Progenitor cell of endocrine pancreas (in vitro differentiated cells): Measurements from ENCODE around the gene GAGE12G. TPM values are rescaled to one million over a fixed set of nuclear protein-coding genes. Genes with fewer than 3 reads are reported as not detected.
"Not testable (repeated sequence)": the region's sequence is repeated elsewhere in the genome, so short reads cannot be mapped to it uniquely, and the experiment has no call there.

ENCODE experiments used
- DNase-seq: peaks from one replicate; pipeline ENCODE4 v3.0.0; 2021; ENCODE audit warnings: low spot score; ENCODE audit not compliant: unreplicated experiment
- H3K27ac Mint-ChIP-seq: 2 replicates; pipeline ENCODE4 v1.8.0; 2021; ENCODE audit warnings: mild to moderate bottlenecking, moderate library complexity, mixed read lengths
- H3K27me3 Mint-ChIP-seq: 2 replicates; pipeline ENCODE4 v1.8.0; 2021; ENCODE audit warnings: mixed read lengths
- H3K36me3 Mint-ChIP-seq: 2 replicates; pipeline ENCODE4 v1.8.0; 2022; ENCODE audit warnings: mixed read lengths; ENCODE audit not compliant: insufficient read depth
- H3K4me1 Mint-ChIP-seq: 2 replicates; pipeline ENCODE4 v1.8.0; 2021; ENCODE audit warnings: low read depth, mixed read lengths
- H3K4me3 Mint-ChIP-seq: 2 replicates; pipeline ENCODE4 v1.8.0; 2021; ENCODE audit warnings: low read depth, mild to moderate bottlenecking, moderate library complexity, mixed read lengths
- H3K9me3 Mint-ChIP-seq: 2 replicates; pipeline ENCODE4 v1.8.0; 2021; ENCODE audit warnings: low read depth, mixed read lengths
- long read RNA-seq: library from polyadenylated mRNA; unstranded; transcript quantifications from one replicate; pipeline ENCODE4 v2.0.0, GENCODE V29; 2020
- total RNA-seq: library from RNA; stranded (reverse); gene quantifications from 2 replicates; pipeline ENCODE4 v1.2.1, GENCODE V29; 2021

The GAGE12G gene
- not detected in 2 replicates for total RNA-seq
- long read RNA-seq = 0 reads

GRCh38 chrX:49570100-49570499 lies at the start of gene GAGE12G:
GAGE12G (plus strand) TSS chrX:49570400; CDS start chrX:49571555, 1,155 bp downstream.
- H3K27ac Mint-ChIP-seq, H3K4me3 Mint-ChIP-seq, H3K36me3 Mint-ChIP-seq, DNase-seq, H3K27me3 Mint-ChIP-seq, H3K4me1 Mint-ChIP-seq, H3K9me3 Mint-ChIP-seq: not testable (repeated sequence)

GRCh38 chrX:49531877-49532276 lies 38.3 kb upstream of the GAGE12G start, which contains the start of gene GAGE12C:
GAGE12C (plus strand) TSS chrX:49532177; CDS start chrX:49533332, 1,155 bp downstream.
- not testable (repeated sequence) for H3K4me1 Mint-ChIP-seq, H3K27ac Mint-ChIP-seq, H3K36me3 Mint-ChIP-seq, H3K27me3 Mint-ChIP-seq, H3K9me3 Mint-ChIP-seq, H3K4me3 Mint-ChIP-seq, DNase-seq

GRCh38 chrX:49541433-49541832 lies 28.8 kb upstream of the GAGE12G start, which contains the start of gene GAGE12D:
GAGE12D (plus strand) TSS chrX:49541733; CDS start chrX:49542888, 1,155 bp downstream.
- H3K27me3 Mint-ChIP-seq, H3K9me3 Mint-ChIP-seq, H3K4me3 Mint-ChIP-seq, H3K4me1 Mint-ChIP-seq, H3K27ac Mint-ChIP-seq, DNase-seq, H3K36me3 Mint-ChIP-seq: not testable (repeated sequence)

- not testable (repeated sequence) for H3K36me3 Mint-ChIP-seq, DNase-seq, H3K4me1 Mint-ChIP-seq, H3K27me3 Mint-ChIP-seq, H3K27ac Mint-ChIP-seq, H3K4me3 Mint-ChIP-seq, H3K9me3 Mint-ChIP-seq
These were observed 19.2 kb upstream of the GAGE12G start, which contains the start of gene GAGE12E for GRCh38 chrX:49550989-49551388. GAGE12E (plus strand) TSS chrX:49551289; CDS start chrX:49552444, 1,155 bp downstream.

GRCh38 chrX:49560542-49560941 lies 9.7 kb upstream of the GAGE12G start, which contains the start of gene GAGE12F:
GAGE12F (plus strand) TSS chrX:49560842; CDS start chrX:49561997, 1,155 bp downstream.
- H3K27me3 Mint-ChIP-seq = not testable (repeated sequence)

GRCh38 chrX:49568728-49569127 lies 1.5 kb upstream of the GAGE12G start:
- H3K9me3 Mint-ChIP-seq, DNase-seq, H3K36me3 Mint-ChIP-seq, H3K27ac Mint-ChIP-seq, H3K4me3 Mint-ChIP-seq, H3K4me1 Mint-ChIP-seq, H3K27me3 Mint-ChIP-seq: not testable (repeated sequence)

More at GRCh38 chrX:49560542-49560941, 9.7 kb upstream of the GAGE12G start, which contains the start of gene GAGE12F:
- not testable (repeated sequence) for H3K27ac Mint-ChIP-seq, H3K4me1 Mint-ChIP-seq, H3K36me3 Mint-ChIP-seq, H3K9me3 Mint-ChIP-seq, DNase-seq, H3K4me3 Mint-ChIP-seq

GRCh38 chrX:49569152-49569551 lies 1.0 kb upstream of the GAGE12G start:
- not testable (repeated sequence) for H3K4me1 Mint-ChIP-seq, DNase-seq, H3K36me3 Mint-ChIP-seq, H3K27me3 Mint-ChIP-seq, H3K4me3 Mint-ChIP-seq, H3K9me3 Mint-ChIP-seq, H3K27ac Mint-ChIP-seq

- not testable (repeated sequence) for H3K4me3 Mint-ChIP-seq, H3K27me3 Mint-ChIP-seq, H3K27ac Mint-ChIP-seq, H3K36me3 Mint-ChIP-seq, DNase-seq, H3K9me3 Mint-ChIP-seq, H3K4me1 Mint-ChIP-seq
These were observed 9.4 kb downstream of the GAGE12G start, which contains the start of gene GAGE12H for GRCh38 chrX:49579649-49580048. GAGE12H (plus strand) TSS chrX:49579949; CDS start chrX:49581104, 1,155 bp downstream.

- H3K9me3 Mint-ChIP-seq, H3K4me1 Mint-ChIP-seq, H3K4me3 Mint-ChIP-seq, H3K27me3 Mint-ChIP-seq, H3K27ac Mint-ChIP-seq, DNase-seq, H3K36me3 Mint-ChIP-seq: not testable (repeated sequence)
These were observed 19.0 kb downstream of the GAGE12G start, which contains the start of gene GAGE2A for GRCh38 chrX:49589196-49589595. GAGE2A (plus strand) TSS chrX:49589496; CDS start chrX:49590651, 1,155 bp downstream.

- not testable (repeated sequence) for H3K9me3 Mint-ChIP-seq, H3K27ac Mint-ChIP-seq, H3K36me3 Mint-ChIP-seq, H3K4me3 Mint-ChIP-seq, H3K4me1 Mint-ChIP-seq, H3K27me3 Mint-ChIP-seq
- peak; percentile 15 for DNase-seq
These were observed 19.7 kb downstream of the GAGE12G start for GRCh38 chrX:49589769-49590478.

GRCh38 chrX:49590488-49590887 lies 20.3 kb downstream of the GAGE12G start:
- not testable (repeated sequence) for DNase-seq, H3K27me3 Mint-ChIP-seq, H3K27ac Mint-ChIP-seq, H3K4me3 Mint-ChIP-seq, H3K36me3 Mint-ChIP-seq, H3K9me3 Mint-ChIP-seq, H3K4me1 Mint-ChIP-seq

- H3K4me1 Mint-ChIP-seq, H3K4me3 Mint-ChIP-seq, DNase-seq, H3K27me3 Mint-ChIP-seq, H3K27ac Mint-ChIP-seq, H3K9me3 Mint-ChIP-seq, H3K36me3 Mint-ChIP-seq: not testable (repeated sequence)
These were observed 28.5 kb downstream of the GAGE12G start, which contains the start of gene GAGE1 for GRCh38 chrX:49598720-49599119. GAGE1 (plus strand) TSS chrX:49599020; CDS start chrX:49600175, 1,155 bp downstream.
